HepG2 (cell line): ENCODE data around the gene HOXC5. TPM values are rescaled to one million over a fixed set of nuclear protein-coding genes. Genes with fewer than 3 reads are reported as not detected.

Experiments
- ATAC-seq: fragments of 200-7000 bp; cut with Tn5 transposase; 3 replicates; pipeline ENCODE4 v1.9.1; 2020; ENCODE audit warnings: mild to moderate bottlenecking, moderate library complexity
- BruUV-seq: library from RNA; stranded (reverse); fragments of 400-500 nt; replicated peaks from 2 replicates; lab custom pipeline; 2021; lab: Mats Ljungman, UMichigan
- CTCF ChIA-PET: fragments of 300-600 bp; formaldehyde crosslinking; extraction: SDS; loops from one replicate; lab custom pipeline; 2021; ENCODE audit warnings: low total read pairs, inconsistent platforms, low intra/inter-chr PET ratio; lab: Yijun Ruan, JAX
- POLR2A ChIA-PET: fragments of 350-600 bp; sonication (Branson Sonifier 250); formaldehyde crosslinking; loops from one replicate; lab custom pipeline; 2020; ENCODE audit warnings: antibody characterized with exemption, inconsistent platforms; lab: Yijun Ruan, JAX
- DNase-seq: peaks from one replicate; pipeline ENCODE4 v3.0.0-alpha.2; 2015; ENCODE audit warnings: low spot score
- FAIRE-seq: peaks from 3 replicates; lab custom pipeline; 2011; peaks lifted over from hg19 to GRCh38; lab: Jason Lieb, UNC
- H2AFZ ChIP-seq: one replicate; pipeline ENCODE4 v1.6.1; 2011; ENCODE audit warnings: low read length, inconsistent platforms
- H3K27ac ChIP-seq: fragments of 300-600 bp; 3 replicates; pipeline ENCODE4 v1.8.0; 2011; ENCODE audit warnings: mixed run types, mild to moderate bottlenecking, mixed read lengths, low read length, inconsistent platforms; ENCODE audit not compliant: insufficient read depth; ENCODE audit errors: extremely low read length
- H3K27me3 ChIP-seq, 2 experiments: fragments of 200-600 bp in 1 of 2; 2 replicates in 1 of 2; 3 replicates in 1 of 2; pipeline versions ENCODE4 v1.6.0 to v1.8.0; 2011; ENCODE audit warnings: low read length in 2 of 2, mild to moderate bottlenecking in 2 of 2, moderate library complexity in 2 of 2, inconsistent platforms in 1 of 2; ENCODE audit not compliant: insufficient read depth in 2 of 2, control insufficient read depth in 1 of 2
- H3K36me3 ChIP-seq, 2 experiments: fragments of 200-600 bp in 1 of 2; replicated peaks in 1 of 2; 2 replicates in 1 of 2; 3 replicates in 1 of 2; pipeline versions ENCODE4 v1.5.1 to v1.8.0; 2011; ENCODE audit warnings: low read length in 2 of 2, inconsistent platforms in 1 of 2; ENCODE audit not compliant: insufficient read depth in 2 of 2, control insufficient read depth in 1 of 2
- H3K4me1 ChIP-seq: 2 replicates; pipeline ENCODE4 v1.5.1; 2012; ENCODE audit warnings: low read length, inconsistent platforms; ENCODE audit not compliant: insufficient read depth
- H3K4me2 ChIP-seq: 2 replicates; pipeline ENCODE4 v1.6.0; 2011; ENCODE audit warnings: low read depth, low read length, inconsistent platforms
- H3K4me3 ChIP-seq, 3 experiments: fragments of 200-600 bp in 1 of 3; sonication (generic), shearing (Covaris generic) in 1 of 3; replicated peaks in 1 of 3; 2 replicates each; pipeline ENCODE4 v1.5.1; 2011 to 2016; ENCODE audit warnings: low read length in 3 of 3, inconsistent platforms in 2 of 3, low read depth in 2 of 3, mild to moderate bottlenecking in 2 of 3, control low read depth in 1 of 3, mixed read lengths in 1 of 3; ENCODE audit not compliant: insufficient read depth in 1 of 3
- H3K79me2 ChIP-seq: one replicate; pipeline ENCODE4 v1.6.1; 2011; ENCODE audit warnings: low read length, inconsistent platforms; ENCODE audit not compliant: insufficient read depth
- H3K9ac ChIP-seq: 2 replicates; pipeline ENCODE4 v1.6.0; 2011; ENCODE audit warnings: mild to moderate bottlenecking, low read depth, low read length, inconsistent platforms; ENCODE audit not compliant: insufficient read depth
- H3K9me3 ChIP-seq: 2 replicates; pipeline ENCODE4 v1.5.1; 2012; ENCODE audit warnings: mild to moderate bottlenecking, low read length
- H4K20me1 ChIP-seq: 2 replicates; pipeline ENCODE4 v1.6.0; 2011; ENCODE audit warnings: inconsistent platforms, mild to moderate bottlenecking, low read length, moderate library complexity; ENCODE audit not compliant: insufficient read depth
- GABPB1 ChIP-seq: IDR thresholded peaks from 2 replicates; pipeline ENCODE4 v1.6.1; 2016; ENCODE audit warnings: mild to moderate bottlenecking, missing genetic modification reagents, moderate library complexity, missing compliant biosample characterization
- MBD4 ChIP-seq: IDR thresholded peaks from 2 replicates; pipeline ENCODE4 v1.6.1; 2012; ENCODE audit warnings: low read length, inconsistent platforms, borderline replicate concordance
- PHB2 ChIP-seq: fragments of 450-650 bp; IDR thresholded peaks from 2 replicates; pipeline ENCODE4 v1.6.1; 2018; ENCODE audit not compliant: partially characterized antibody
- ZBTB33 ChIP-seq: sonication (generic); formaldehyde crosslinking; IDR thresholded peaks from 2 replicates; pipeline ENCODE4 v1.4.0; 2020; ENCODE audit warnings: missing genetic modification reagents
- ZNF260 ChIP-seq: sonication (generic); formaldehyde crosslinking; IDR thresholded peaks from 2 replicates; pipeline ENCODE4 v1.4.0; 2020; ENCODE audit warnings: missing genetic modification reagents, low read depth, mild to moderate bottlenecking, borderline replicate concordance
- ZNF337 ChIP-seq: sonication (generic); formaldehyde crosslinking; IDR thresholded peaks from 2 replicates; pipeline ENCODE4 v1.5.1; 2020; ENCODE audit warnings: missing genetic modification reagents, low read depth, mild to moderate bottlenecking, borderline replicate concordance
- ZNF549 ChIP-seq: sonication (generic); formaldehyde crosslinking; IDR thresholded peaks from 2 replicates; pipeline ENCODE4 v1.5.0; 2020; ENCODE audit warnings: missing genetic modification reagents
- WGBS: methylation state at CpG from one replicate; pipeline ENCODE4 v1.1.6; 2017; ENCODE audit warnings: low lambda C conversion rate; 5-methylcytosine and 5-hydroxymethylcytosine counted together
- in situ Hi-C: cut with HindIII; loops from 2 replicates; pipeline ENCODE4 v1.10.0; 2017; ENCODE audit warnings: low pct_unique_long_range_greater_than_20kb; ENCODE audit not compliant: extremely low pct_ligation_motif_present
- intact Hi-C: fragments of 100-400 bp; cut with micrococcal nuclease; formaldehyde crosslinking; loops from one replicate; pipeline ENCODE4 v1.10.0; 2022; ENCODE audit not compliant: unreplicated experiment
- polyA plus RNA-seq, 8 experiments: library from polyadenylated mRNA; depleted of rRNA in 3 of 8; stranded (reverse) in 7 of 8; unstranded in 1 of 8; fragments of >200 nt; fragmentation: Illumina TruSeq in 4 of 8; extraction: Trizol in 4 of 8; gene quantifications; 2 replicates each; pipeline versions ENCODE4 v1.2.1 to v1.2.3, GENCODE V29; 2011 to 2016; ENCODE audit warnings: low read depth in 4 of 8, missing spikeins in 1 of 8, mixed read lengths in 1 of 8; ENCODE audit not compliant: insufficient read depth in 1 of 8
- total RNA-seq, 5 experiments: library from RNA; depleted of rRNA; stranded (reverse); fragments of >200 nt; fragmentation: Illumina TruSeq; extraction: Trizol; gene quantifications; 2 replicates each; pipeline ENCODE4 v1.2.3, GENCODE V29; 2016; ENCODE audit warnings: low read depth in 1 of 5

HOXC5 gene
- total and polyA plus RNA-seq, 2 of the 13 experiments (the other 11 are each of a cell fraction or from before 2014, with no cell fraction given) = not detected

- no peak overlapping the region for H3K4me2 ChIP-seq
- H3K9ac ChIP-seq = no peak overlapping the region
- H3K4me1 ChIP-seq = peaks cover 36% of the 10 kb centered on the region
- in situ Hi-C loops (loop anchor here (10.0 kb wide), 1 partner anchor 379 kb away; no protein-coding TSS in a partner anchor), intact Hi-C loops (no loop called here)
- H3K4me3 ChIP-seq = no peak overlapping the region
- H4K20me1 ChIP-seq = no peaks in the 10 kb centered on the region
- ChIA-PET POLR2A (no interaction called here), CTCF (no interaction called here)
- 77% methylated on average over 28 of the region's 48 CpGs for WGBS
- ATAC-seq = no peak
- no peak for TF ChIP-seq ZNF549 (CRISPR knock-in tag)
- no peak for TF ChIP-seq MBD4
- peak; percentile 68; the same call in 1 of the 2 replicates for TF ChIP-seq ZBTB33
- TF ChIP-seq GABPB1 (CRISPR knock-in tag) = peak; percentile 20; the same call in 1 of the 2 replicates
- TF ChIP-seq PHB2 = no peak
- TF ChIP-seq ZNF337 (CRISPR knock-in tag) = no peak
- no peak for TF ChIP-seq ZNF260
- H3K9me3 ChIP-seq = no peaks in the 10 kb centered on the region
- no peak for FAIRE-seq
- BruUV-seq = no TSS peak
- H3K27ac ChIP-seq = no peak overlapping the region
- H2AFZ ChIP-seq = no peak overlapping the region
- no peak for DNase-seq
- no peaks in the 10 kb centered on the region for H3K36me3 ChIP-seq
- H3K79me2 ChIP-seq = no peaks in the 10 kb centered on the region
- peaks cover 9 to 65% of the 10 kb centered on the region in 2 experiments; a peak in 4 of 5 replicates for H3K27me3 ChIP-seq
Measured at GRCh38 chr12:53995378-53996239, 37.2 kb upstream of the HOXC5 start.
